GDM1 (cell line): ENCODE measurements around the gene NAT9.

Source experiments
- DNase-seq: peaks from one replicate; lab custom pipeline; 2025; lab: John Stamatoyannopoulos, UW

Gene NAT9

GRCh38 chr17:74728702-74729075, 47.5 kb downstream of the NAT9 start:
- DNase-seq = no peak

GRCh38 chr17:74728033-74728701, 48.0 kb downstream of the NAT9 start:
- DNase-seq = no peak

GRCh38 chr17:74725111-74725510, 51.0 kb downstream of the NAT9 start:
- DNase-seq = no peak

- no peak for DNase-seq
Measured at GRCh38 chr17:74723891-74724290, 52.3 kb downstream of the NAT9 start.

GRCh38 chr17:74722782-74723181, 53.4 kb downstream of the NAT9 start:
- no peak for DNase-seq
